T-cell (primary cell): ENCODE results near the gene MYO10. TPM values are rescaled to one million over a fixed set of nuclear protein-coding genes. Genes with fewer than 3 reads are reported as not detected.

Experiments
- ATAC-seq, 4 experiments: fragments of 200-7000 bp in 3 of 4; fragments of 150-1000 bp in 1 of 4; cut with Tn5 transposase; replicated peaks in 1 of 4; 1 replicate in 3 of 4; 2 replicates in 1 of 4; pipeline ENCODE4 v1.10.0; 2021; ENCODE audit warnings: moderate library complexity in 3 of 4, mild to moderate bottlenecking in 2 of 4, moderate number of reproducible peaks in 1 of 4
- CTCF ChIA-PET, 2 donors: fragments of 300-600 bp; sonication (Branson Sonifier 250); formaldehyde crosslinking; loops; one replicate each; lab custom pipeline; 2022; ENCODE audit warnings: antibody characterized with exemption in 2 of 2; lab: Charles Lee
- POLR2A ChIA-PET, 2 donors: fragments of 300-600 bp; sonication (Branson Sonifier 250); formaldehyde crosslinking; loops; one replicate each; lab custom pipeline; 2022; ENCODE audit warnings: antibody characterized with exemption in 2 of 2; lab: Charles Lee
- DNase-seq, 35 experiments: peaks; one replicate each; pipeline versions ENCODE4 v3.0.0 to v3.0.0-alpha.2; 2013 to 2023
- H3K27ac ChIP-seq: one replicate; pipeline ENCODE4 v1.5.1; 2013; ENCODE audit warnings: low read length
- H3K27me3 ChIP-seq, 2 experiments: replicated peaks in 1 of 2; 1 replicate in 1 of 2; 2 replicates in 1 of 2; pipeline versions ENCODE4 v1.6.1 to v1.7.0; 2013; ENCODE audit warnings: low read length in 1 of 2, mixed read lengths in 1 of 2; ENCODE audit not compliant: control insufficient read depth in 2 of 2, insufficient read depth in 2 of 2; ENCODE audit errors: extremely low read depth in 1 of 2
- H3K36me3 ChIP-seq, 2 donors: 1 replicate in 1 of 2; 2 replicates in 1 of 2; pipeline versions ENCODE4 v1.6.1 to v1.7.0; 2013; ENCODE audit warnings: low read length in 1 of 2; ENCODE audit not compliant: control insufficient read depth in 2 of 2, insufficient read depth in 1 of 2; ENCODE audit errors: extremely low read depth in 1 of 2
- H3K4me1 ChIP-seq, 2 experiments: 1 replicate in 1 of 2; 2 replicates in 1 of 2; pipeline versions ENCODE4 v1.6.1 to v1.7.0; 2013; ENCODE audit warnings: low read length in 2 of 2, mixed read lengths in 1 of 2; ENCODE audit not compliant: insufficient read depth in 2 of 2, control insufficient read depth in 1 of 2; ENCODE audit errors: extremely low read depth in 1 of 2
- H3K4me3 ChIP-seq, 2 donors: 1 replicate in 1 of 2; 2 replicates in 1 of 2; pipeline versions ENCODE4 v1.5.1 to v1.7.0; 2013; ENCODE audit warnings: mild to moderate bottlenecking in 2 of 2, low read length in 1 of 2, moderate library complexity in 1 of 2; ENCODE audit not compliant: control insufficient read depth in 1 of 2; ENCODE audit errors: extremely low read depth in 1 of 2
- H3K9me3 ChIP-seq: 2 replicates; pipeline ENCODE4 v1.7.0; 2013
- H3K27ac Mint-ChIP-seq, 2 donors: one replicate each; pipeline ENCODE4 v1.8.0; 2020 to 2021; ENCODE audit warnings: mild to moderate bottlenecking in 2 of 2, mixed read lengths in 2 of 2
- H3K27me3 Mint-ChIP-seq, 2 donors: one replicate each; pipeline ENCODE4 v1.8.0; 2021 to 2022; ENCODE audit warnings: mixed read lengths in 2 of 2
- H3K36me3 Mint-ChIP-seq: one replicate; pipeline ENCODE4 v1.8.0; 2021; ENCODE audit warnings: mixed read lengths
- H3K4me1 Mint-ChIP-seq, 3 donors: one replicate each; pipeline ENCODE4 v1.8.0; 2020 to 2022; ENCODE audit warnings: mixed read lengths in 3 of 3, mild to moderate bottlenecking in 1 of 3
- H3K4me3 Mint-ChIP-seq, 3 donors: one replicate each; pipeline ENCODE4 v1.8.0; 2020 to 2022; ENCODE audit warnings: mild to moderate bottlenecking in 3 of 3, mixed read lengths in 3 of 3, moderate library complexity in 3 of 3
- H3K9me3 Mint-ChIP-seq, 3 donors: one replicate each; pipeline ENCODE4 v1.8.0; 2020 to 2022; ENCODE audit warnings: mixed read lengths in 3 of 3
- WGBS: methylation state at CpG from one replicate; pipeline ENCODE4 v1.1.5; 2013; ENCODE audit warnings: missing lambda C conversion rate; ENCODE audit not compliant: insufficient coverage; 5-methylcytosine and 5-hydroxymethylcytosine counted together
- total RNA-seq, 35 experiments: library from RNA in 6 of 35; stranded (reverse) in 6 of 35; fragments of 120-200 nt in 1 of 35; gene quantifications; one replicate each; pipeline versions ENCODE4 v1.2.1 to v1.2.4 and lab custom pipeline; 2013 to 2026

MYO10 gene
- total RNA-seq, 5 donors from 2014 or later (not counting 1 experiment from before 2014, with no cell fraction given) = 0.20 to 0.47 (median 0.23) TPM; not detected in 2

DNA sequence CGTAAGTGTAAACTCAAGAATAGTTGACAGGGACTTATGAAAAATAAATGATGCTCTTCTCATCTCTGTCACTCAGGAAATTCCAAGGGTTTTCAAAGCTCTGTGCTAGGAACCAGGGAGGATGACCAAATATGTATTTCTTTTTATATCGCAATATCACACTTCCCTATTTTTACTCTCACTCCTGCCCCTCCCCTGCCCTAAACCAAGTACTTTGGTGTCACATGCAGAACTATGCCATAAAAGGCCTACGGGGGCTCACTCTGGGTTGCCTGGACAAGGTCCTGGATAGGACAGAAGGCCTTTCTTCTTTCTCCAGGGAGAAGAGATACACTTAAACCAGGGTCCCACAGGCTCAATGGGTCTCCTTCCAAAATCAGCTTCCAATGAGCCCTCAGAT lies 311.0 kb downstream of the MYO10 start:
- no peak overlapping the region for H3K4me3 Mint-ChIP-seq
- no peaks in the 10 kb centered on the region for H3K36me3 ChIP-seq
- ChIA-PET CTCF (no interaction called here), POLR2A (no interaction called here)
- H3K27ac Mint-ChIP-seq = peak overlapping the region in 1 of 2 donors; percentile 57
- no peaks in the 10 kb centered on the region for H3K27me3 ChIP-seq
- ATAC-seq (no peak), DNase-seq (no peak)
- H3K9me3 Mint-ChIP-seq = no peaks in the 10 kb centered on the region
- H3K4me3 ChIP-seq = no peak overlapping the region
- no peaks in the 10 kb centered on the region for H3K9me3 ChIP-seq
- peaks cover 41% of the 10 kb centered on the region in 2 experiments for H3K4me1 ChIP-seq
- H3K36me3 Mint-ChIP-seq = no peaks in the 10 kb centered on the region
- no peaks in the 10 kb centered on the region for H3K27me3 Mint-ChIP-seq
- H3K27ac ChIP-seq = no peak overlapping the region
- peaks cover 48 to 59% (median 49%) of the 10 kb centered on the region in 3 donors for H3K4me1 Mint-ChIP-seq
- 95% methylated on average over 2 of the region's 3 CpGs for WGBS

GRCh38 chr5:16619136-16619535 lies 317.0 kb downstream of the MYO10 start:
- DNase-seq (no peak), ATAC-seq (no peak)
- no peak overlapping the region for H3K4me3 ChIP-seq
- peaks cover 25 to 29% of the 10 kb centered on the region in 2 experiments for H3K4me1 ChIP-seq
- CTCF ChIA-PET = no interaction called here
- POLR2A ChIA-PET = interaction anchor here (1.3 to 1.7 kb wide), 2 partner anchors 8 to 10 kb away, joined by 4 to 5 read pairs; no protein-coding TSS in a partner anchor
- peaks cover 0 to 6% of the 10 kb centered on the region in 2 experiments for H3K27me3 ChIP-seq
- no peaks in the 10 kb centered on the region for H3K9me3 Mint-ChIP-seq
- peaks cover 6% of the 10 kb centered on the region for H3K36me3 Mint-ChIP-seq
- peaks cover 23 to 26% (median 23%) of the 10 kb centered on the region in 3 donors for H3K4me1 Mint-ChIP-seq
- no peaks in the 10 kb centered on the region for H3K9me3 ChIP-seq
- H3K36me3 ChIP-seq = no peaks in the 10 kb centered on the region
- H3K27me3 Mint-ChIP-seq = no peaks in the 10 kb centered on the region
- H3K27ac ChIP-seq = no peak overlapping the region
- no peak overlapping the region for H3K4me3 Mint-ChIP-seq
- no peak overlapping the region for H3K27ac Mint-ChIP-seq
- no CpG with 5 or more reads among the region's 2 CpGs for WGBS

DNA sequence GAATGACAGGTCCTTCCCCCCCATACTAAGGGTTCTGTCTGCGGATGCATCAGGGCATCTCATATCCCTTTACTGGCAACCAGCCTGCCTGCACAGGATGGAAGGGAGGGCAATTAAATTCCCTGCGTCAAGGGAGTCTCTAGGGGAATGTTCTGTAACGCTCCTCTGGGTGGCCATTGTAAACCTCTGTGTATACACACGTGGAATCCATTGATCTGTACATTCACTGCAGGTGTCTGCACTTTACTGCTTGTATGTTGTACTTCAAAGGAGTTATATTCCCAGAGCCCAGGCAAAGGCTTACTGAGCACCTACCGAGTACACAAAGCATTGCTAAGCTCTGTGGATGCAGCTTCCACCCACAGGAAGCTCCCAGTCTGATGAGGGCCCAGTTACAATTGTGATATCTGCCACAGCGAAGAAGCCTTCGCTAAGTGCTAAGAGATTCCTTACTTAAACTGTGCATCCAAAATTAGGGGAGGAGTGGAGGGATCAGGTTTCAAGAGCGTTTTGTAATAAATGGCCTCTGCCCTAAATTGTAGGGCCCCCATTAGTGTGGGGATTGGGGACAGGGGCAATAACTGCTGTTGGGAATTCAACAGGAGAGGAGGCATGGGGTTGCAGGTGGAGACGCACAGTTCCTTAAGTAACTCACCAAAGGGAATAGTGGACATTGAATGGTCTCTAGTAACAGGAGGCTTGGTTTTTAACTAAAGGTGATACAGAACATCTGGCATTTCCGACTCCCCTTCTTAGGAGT lies 317.8 kb downstream of the MYO10 start:
- WGBS = 57% methylated on average over 5 of the region's 10 CpGs
- DNase-seq (peak in 9 of 35 experiments; percentile 3 to 37 (median 11)), ATAC-seq (peak in 1 of 4 experiments; percentile 1)
- H3K36me3 Mint-ChIP-seq = peaks cover 10% of the 10 kb centered on the region
- no peaks in the 10 kb centered on the region for H3K9me3 Mint-ChIP-seq
- Histone ChIP-seq H3K36me3 (no peaks in the 10 kb centered on the region), H3K27ac (peak overlapping the region; percentile 99), H3K4me1 (peaks cover 29 to 32% of the 10 kb centered on the region in 2 experiments), H3K9me3 (no peaks in the 10 kb centered on the region), H3K27me3 (peaks cover 0 to 6% of the 10 kb centered on the region in 2 experiments), H3K4me3 (peak overlapping the region in 1 of 2 donors; percentile 80)
- H3K27me3 Mint-ChIP-seq = no peaks in the 10 kb centered on the region
- no peak overlapping the region for H3K27ac Mint-ChIP-seq
- POLR2A ChIA-PET = interaction anchor here (0.8 to 1.7 kb wide), 2 partner anchors 9 kb away, joined by 3 to 5 read pairs; no protein-coding TSS in a partner anchor
- H3K4me3 Mint-ChIP-seq = no peak overlapping the region
- CTCF ChIA-PET = interaction anchor here (0.7 to 1.2 kb wide), 3 partner anchors 9 to 30 kb away, joined by 4 to 14 read pairs (median 10); no protein-coding TSS in a partner anchor
- peaks cover 31 to 34% (median 31%) of the 10 kb centered on the region in 3 donors for H3K4me1 Mint-ChIP-seq

DNA sequence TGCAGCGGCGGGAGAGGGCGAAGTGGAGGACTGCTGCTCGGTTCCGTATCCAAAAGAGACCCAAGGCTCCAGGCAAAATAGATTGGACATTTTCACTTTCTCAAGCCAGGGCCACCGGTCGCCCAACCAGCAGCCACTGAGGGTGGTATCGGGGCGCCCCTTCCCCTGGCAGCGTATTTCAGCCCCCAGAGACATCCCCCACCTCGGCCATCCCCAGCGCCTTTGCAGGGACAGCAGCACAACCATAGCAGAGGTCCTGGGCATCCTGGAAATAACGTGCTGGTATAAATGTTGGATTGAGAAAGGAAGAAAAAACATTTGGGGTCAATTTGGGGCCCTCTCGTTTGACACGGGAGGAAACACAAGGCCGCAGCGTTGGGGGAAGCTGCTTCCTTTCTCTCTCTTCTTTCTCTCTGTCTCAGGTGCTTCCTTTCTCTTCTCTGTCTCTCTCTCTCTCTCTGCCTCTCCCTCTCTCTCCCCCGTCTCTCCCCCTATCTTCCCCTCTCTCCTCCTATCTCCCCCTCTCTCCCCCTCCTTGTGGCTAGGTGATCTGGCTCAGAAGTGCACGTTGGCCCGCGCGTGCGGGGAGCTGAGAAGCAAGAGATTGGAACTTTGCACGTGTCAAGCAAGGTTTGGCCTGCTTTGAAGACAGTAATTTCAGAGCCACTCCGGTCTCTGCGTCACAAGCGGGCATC lies 318.7 kb downstream of the MYO10 start:
- peaks cover 39 to 43% (median 39%) of the 10 kb centered on the region in 3 donors for H3K4me1 Mint-ChIP-seq
- H3K27me3 Mint-ChIP-seq = no peaks in the 10 kb centered on the region
- no peaks in the 10 kb centered on the region for H3K9me3 Mint-ChIP-seq
- H3K4me3 ChIP-seq = peak overlapping the region; percentile 80 to 94
- ChIA-PET POLR2A (interaction anchor here (0.8 to 1.7 kb wide), 3 partner anchors 9 to 10 kb away, joined by 3 to 5 read pairs (median 3); no protein-coding TSS in a partner anchor), CTCF (interaction anchor here (0.7 to 1.2 kb wide), 3 partner anchors 9 to 31 kb away, joined by 4 to 14 read pairs (median 10); no protein-coding TSS in a partner anchor)
- no peaks in the 10 kb centered on the region for H3K9me3 ChIP-seq
- DNase-seq (peak; percentile 16 to 73 (median 52)), ATAC-seq (peak; percentile 46 to 54 (median 48))
- WGBS = 6% methylated on average over 9 of the region's 27 CpGs
- peaks cover 0 to 6% of the 10 kb centered on the region in 2 experiments for H3K27me3 ChIP-seq
- H3K4me1 ChIP-seq = peaks cover 29 to 41% of the 10 kb centered on the region in 2 experiments
- H3K4me3 Mint-ChIP-seq = no peak overlapping the region
- no peak overlapping the region for H3K27ac Mint-ChIP-seq
- H3K36me3 ChIP-seq = no peaks in the 10 kb centered on the region
- H3K36me3 Mint-ChIP-seq = peaks cover 14% of the 10 kb centered on the region
- peak overlapping the region; percentile 99 for H3K27ac ChIP-seq

DNA sequence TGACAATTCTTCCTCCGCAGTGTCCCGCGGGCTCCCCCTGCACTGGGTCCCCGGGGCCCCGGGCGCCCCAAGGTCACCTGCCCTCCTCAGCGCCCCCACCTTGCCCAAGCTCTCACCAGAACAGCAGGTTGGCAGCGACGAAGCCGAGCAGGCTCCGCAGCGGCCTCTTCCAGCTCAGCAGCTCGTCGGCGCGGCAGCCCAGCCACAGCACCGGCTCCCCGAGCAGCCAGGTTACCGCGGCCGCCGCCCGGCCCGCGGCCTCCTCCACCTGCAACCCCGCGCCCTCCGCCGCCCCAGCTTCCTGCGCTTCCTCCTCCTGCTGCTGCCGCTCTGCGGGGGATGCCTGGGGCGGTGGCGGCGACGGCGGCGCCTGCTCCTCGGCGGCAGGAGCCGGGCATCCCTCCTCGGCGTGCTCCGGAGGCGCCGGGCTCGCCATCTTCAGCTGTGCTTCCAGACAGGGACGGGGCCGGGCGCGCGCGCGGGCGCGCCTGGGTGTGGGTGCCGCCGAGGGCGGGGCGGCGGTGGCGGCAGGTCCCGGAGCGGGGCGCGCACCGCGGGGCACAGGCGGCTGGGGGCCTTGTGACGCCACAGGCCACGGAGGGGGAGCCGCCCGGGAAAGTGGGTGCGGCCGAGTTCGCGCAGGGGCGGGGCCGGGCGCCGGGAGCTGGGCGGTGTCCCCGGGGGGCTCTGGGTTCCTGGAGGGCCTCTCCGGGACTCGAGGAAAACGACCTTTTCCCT lies 319.4 kb downstream of the MYO10 start, which contains the start of gene RETREG1:
Gene RETREG1 (minus strand): TSS at position 462 of the 738 bp plus-strand sequence. CDS start 26 bp downstream, at position 436.
- peak within 1 kb of the TSS; percentile 96 for H3K27ac Mint-ChIP-seq
- H3K27me3 ChIP-seq = peaks cover 0 to 6% of the 10 kb centered on the region in 2 experiments
- ChIA-PET CTCF (no interaction called here), POLR2A (interaction anchor here (0.9 to 1.0 kb wide), 3 partner anchors 9 to 14 kb away, joined by 3 read pairs; no protein-coding TSS in a partner anchor)
- ATAC-seq (peak; percentile 80 to 83 (median 82)), DNase-seq (peak; percentile 66 to 91 (median 84))
- peaks cover 29 to 48% of the 10 kb centered on the region in 2 experiments for H3K4me1 ChIP-seq
- peaks cover 14% of the 10 kb centered on the region for H3K36me3 Mint-ChIP-seq
- H3K9me3 Mint-ChIP-seq = no peaks in the 10 kb centered on the region
- peak within 1 kb of the TSS in 2 of 3 donors; percentile 98 for H3K4me3 Mint-ChIP-seq
- H3K36me3 ChIP-seq = no peaks in the 10 kb centered on the region
- H3K4me3 ChIP-seq = peak within 1 kb of the TSS; percentile 83 to 94
- no peaks in the 10 kb centered on the region for H3K9me3 ChIP-seq
- WGBS = under 1% methylated on average over 77 of the region's 86 CpGs
- peaks cover 44 to 50% (median 45%) of the 10 kb centered on the region in 3 donors for H3K4me1 Mint-ChIP-seq
- H3K27me3 Mint-ChIP-seq = no peaks in the 10 kb centered on the region
- peak within 1 kb of the TSS; percentile 99 for H3K27ac ChIP-seq
